NCI-H526 treated with DMSO at 0.1 percent for 48 hours (cell line): Measurements from ENCODE around the gene AIM2.
"Not testable (repeated sequence)": the region's sequence is repeated elsewhere in the genome, so short reads cannot be mapped to it uniquely, and the experiment has no call there.

Experiments
- DNase-seq: peaks from one replicate; lab custom pipeline; 2025; lab: John Stamatoyannopoulos, UW

Gene AIM2

GRCh38 chr1:159079525-159079924 is 3.0 kb upstream of the AIM2 start:
- DNase-seq = no peak

GRCh38 chr1:159077120-159077961 is 775 bp upstream of the AIM2 start:
- no peak for DNase-seq

- peak; percentile 67 for DNase-seq
Observed at GRCh38 chr1:159071970-159072582, 4.5 kb downstream of the AIM2 start.

GRCh38 chr1:159068886-159069285 is 7.7 kb downstream of the AIM2 start:
- DNase-seq = no peak

GRCh38 chr1:159067699-159068621 is 8.6 kb downstream of the AIM2 start:
- DNase-seq = no peak

- DNase-seq = no peak
Observed at GRCh38 chr1:159066108-159066507, 10.5 kb downstream of the AIM2 start.

- no peak for DNase-seq
Observed at GRCh38 chr1:159065106-159065505, 11.5 kb downstream of the AIM2 start.

GRCh38 chr1:159058751-159059150 is 17.8 kb downstream of the AIM2 start:
- no peak for DNase-seq

- no peak for DNase-seq
Observed at GRCh38 chr1:159056069-159056698, 20.4 kb downstream of the AIM2 start.

GRCh38 chr1:159055181-159055641 is 21.4 kb downstream of the AIM2 start:
- no peak for DNase-seq

- no peak for DNase-seq
Observed at GRCh38 chr1:159054427-159054826, 22.1 kb downstream of the AIM2 start.

- DNase-seq = no peak
Observed at GRCh38 chr1:159051436-159051835, 25.1 kb downstream of the AIM2 start.

GRCh38 chr1:159046486-159046885 is 30.1 kb downstream of the AIM2 start:
- DNase-seq = not testable (repeated sequence)

GRCh38 chr1:159040893-159041724 is 35.5 kb downstream of the AIM2 start:
- DNase-seq = no peak

- no peak for DNase-seq
Observed at GRCh38 chr1:159040206-159040605, 36.4 kb downstream of the AIM2 start.

GRCh38 chr1:159030877-159031447 is 45.6 kb downstream of the AIM2 start:
- no peak for DNase-seq

GRCh38 chr1:159030311-159030710 is 46.3 kb downstream of the AIM2 start:
- no peak for DNase-seq

- not testable (repeated sequence) for DNase-seq
Observed at GRCh38 chr1:159026841-159027240, 49.7 kb downstream of the AIM2 start.

- no peak for DNase-seq
Observed at GRCh38 chr1:159025043-159025442, 51.5 kb downstream of the AIM2 start.

GRCh38 chr1:159023723-159024122 is 52.8 kb downstream of the AIM2 start:
- DNase-seq = no peak
